Nephron progenitor cell (in vitro differentiated cells): ENCODE data around the gene WDR86.

Source experiments
- DNase-seq: peaks from one replicate; pipeline ENCODE4 v3.0.0; 2021
- H3K27ac Mint-ChIP-seq: 2 replicates; pipeline ENCODE4 v1.8.0; 2021; ENCODE audit warnings: mild to moderate bottlenecking, moderate library complexity, mixed read lengths
- H3K27me3 Mint-ChIP-seq: 2 replicates; pipeline ENCODE4 v1.8.0; 2021; ENCODE audit warnings: mild to moderate bottlenecking, low read depth, mixed read lengths; ENCODE audit not compliant: poor library complexity
- H3K36me3 Mint-ChIP-seq: 2 replicates; pipeline ENCODE4 v1.8.0; 2021; ENCODE audit warnings: low read depth, mixed read lengths
- H3K4me1 Mint-ChIP-seq: 2 replicates; pipeline ENCODE4 v1.8.0; 2021; ENCODE audit warnings: mixed read lengths
- H3K4me3 Mint-ChIP-seq: 2 replicates; pipeline ENCODE4 v1.8.0; 2021; ENCODE audit warnings: mild to moderate bottlenecking, moderate library complexity, mixed read lengths
- H3K9me3 Mint-ChIP-seq: 2 replicates; pipeline ENCODE4 v1.8.0; 2021; ENCODE audit warnings: mild to moderate bottlenecking, moderate library complexity, mixed read lengths
- TF ChIP-seq, protein P1 (sequence below): fragments of 200-600 bp; sonication (generic); IDR thresholded peaks from 2 replicates; pipeline ENCODE4 v1.5.0; 2021; ENCODE audit warnings: antibody characterized with exemption

The WDR86 gene

GRCh38 chr7:151437866-151438516, 28.2 kb upstream of the WDR86 start:
- TF ChIP-seq, protein P1, sequence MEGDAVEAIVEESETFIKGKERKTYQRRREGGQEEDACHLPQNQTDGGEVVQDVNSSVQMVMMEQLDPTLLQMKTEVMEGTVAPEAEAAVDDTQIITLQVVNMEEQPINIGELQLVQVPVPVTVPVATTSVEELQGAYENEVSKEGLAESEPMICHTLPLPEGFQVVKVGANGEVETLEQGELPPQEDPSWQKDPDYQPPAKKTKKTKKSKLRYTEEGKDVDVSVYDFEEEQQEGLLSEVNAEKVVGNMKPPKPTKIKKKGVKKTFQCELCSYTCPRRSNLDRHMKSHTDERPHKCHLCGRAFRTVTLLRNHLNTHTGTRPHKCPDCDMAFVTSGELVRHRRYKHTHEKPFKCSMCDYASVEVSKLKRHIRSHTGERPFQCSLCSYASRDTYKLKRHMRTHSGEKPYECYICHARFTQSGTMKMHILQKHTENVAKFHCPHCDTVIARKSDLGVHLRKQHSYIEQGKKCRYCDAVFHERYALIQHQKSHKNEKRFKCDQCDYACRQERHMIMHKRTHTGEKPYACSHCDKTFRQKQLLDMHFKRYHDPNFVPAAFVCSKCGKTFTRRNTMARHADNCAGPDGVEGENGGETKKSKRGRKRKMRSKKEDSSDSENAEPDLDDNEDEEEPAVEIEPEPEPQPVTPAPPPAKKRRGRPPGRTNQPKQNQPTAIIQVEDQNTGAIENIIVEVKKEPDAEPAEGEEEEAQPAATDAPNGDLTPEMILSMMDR = no peak
- DNase-seq = no peak
- H3K36me3 Mint-ChIP-seq = no peaks in the 10 kb centered on the region
- peaks cover 63% of the 10 kb centered on the region for H3K4me1 Mint-ChIP-seq
- peaks cover 4% of the 10 kb centered on the region for H3K9me3 Mint-ChIP-seq
- no peak overlapping the region for H3K27ac Mint-ChIP-seq
- H3K4me3 Mint-ChIP-seq = no peak overlapping the region
- H3K27me3 Mint-ChIP-seq = peaks cover 10% of the 10 kb centered on the region

DNA sequence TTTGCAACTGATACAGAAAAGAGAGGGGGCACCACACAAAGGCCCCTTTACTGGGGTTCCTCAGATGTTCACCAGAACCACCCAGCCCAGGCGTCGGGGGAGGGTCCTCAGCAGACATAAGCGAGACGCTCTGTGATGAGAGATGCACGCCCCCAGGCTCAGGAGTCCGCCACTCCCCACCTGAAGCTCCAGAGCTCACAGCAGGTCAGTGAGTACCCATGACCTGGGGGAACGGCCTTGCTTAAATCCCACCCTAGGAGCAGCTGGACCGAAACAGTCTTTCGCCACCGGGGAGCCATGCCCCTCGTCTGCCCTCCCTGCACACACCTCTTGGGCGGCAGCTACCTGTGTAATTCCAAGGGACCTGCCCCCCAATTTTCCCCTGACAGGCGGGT, 27.3 kb upstream of the WDR86 start:
- Mint-ChIP-seq H3K4me1 (peaks cover 55% of the 10 kb centered on the region), H3K27ac (no peak overlapping the region), H3K27me3 (peaks cover 10% of the 10 kb centered on the region), H3K4me3 (no peak overlapping the region), H3K36me3 (no peaks in the 10 kb centered on the region), H3K9me3 (no peaks in the 10 kb centered on the region)
- DNase-seq = no peak
- TF ChIP-seq, protein P1 = no peak

DNA sequence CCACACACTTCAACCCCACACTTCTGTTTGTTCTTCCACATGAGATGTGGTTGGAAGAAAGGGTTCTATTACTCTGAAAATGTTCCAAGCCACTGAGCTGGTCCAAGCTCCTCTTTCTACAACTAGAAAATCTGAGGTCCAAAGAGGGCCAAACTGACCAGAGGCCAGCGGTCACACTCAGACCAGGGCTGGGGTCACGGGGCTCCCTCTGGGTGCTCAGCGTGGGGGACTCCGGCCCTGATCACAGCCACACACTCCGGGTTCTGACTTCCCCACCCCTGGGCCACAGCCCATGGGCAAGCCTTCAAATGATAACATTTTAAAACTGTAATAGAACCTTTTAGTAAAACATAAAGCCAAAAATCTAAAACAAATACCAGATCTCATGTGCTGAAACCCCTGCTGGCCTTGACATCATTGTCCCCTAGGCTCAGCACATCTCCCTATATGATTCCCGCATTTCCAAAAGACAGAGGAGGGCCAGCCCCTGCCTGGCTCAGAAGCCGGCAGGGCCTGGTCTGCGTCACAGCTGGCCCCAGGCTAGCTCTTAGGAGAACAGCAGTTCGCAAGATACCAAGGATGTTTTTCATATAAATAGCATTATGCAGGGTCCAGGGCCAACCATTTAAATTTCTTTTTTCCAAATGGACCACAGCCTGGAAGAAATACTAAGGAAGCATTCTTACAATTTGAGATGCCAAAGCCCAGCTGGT, 26.8 kb upstream of the WDR86 start:
- Mint-ChIP-seq H3K4me1 (peaks cover 49% of the 10 kb centered on the region), H3K4me3 (no peak overlapping the region), H3K27ac (no peak overlapping the region)

GRCh38 chr7:151435971-151436370, 26.1 kb upstream of the WDR86 start:
- Mint-ChIP-seq H3K27ac (peak overlapping the region; percentile 96), H3K4me3 (no peak overlapping the region), H3K27me3 (peaks cover 10% of the 10 kb centered on the region), H3K9me3 (no peaks in the 10 kb centered on the region), H3K36me3 (no peaks in the 10 kb centered on the region), H3K4me1 (peaks cover 43% of the 10 kb centered on the region)
- TF ChIP-seq, protein P1 = no peak
- DNase-seq = no peak

More for the DNA sequence above, 26.8 kb upstream of the WDR86 start:
- Mint-ChIP-seq H3K27me3 (peaks cover 10% of the 10 kb centered on the region), H3K9me3 (no peaks in the 10 kb centered on the region), H3K36me3 (no peaks in the 10 kb centered on the region)
- TF ChIP-seq, protein P1 = no peak
- no peak for DNase-seq

GRCh38 chr7:151435103-151435916, 25.5 kb upstream of the WDR86 start:
- Mint-ChIP-seq H3K27me3 (peaks cover 10% of the 10 kb centered on the region), H3K4me3 (peak overlapping the region; percentile 23), H3K36me3 (no peaks in the 10 kb centered on the region), H3K4me1 (peaks cover 39% of the 10 kb centered on the region), H3K27ac (peak overlapping the region; percentile 85), H3K9me3 (no peaks in the 10 kb centered on the region)
- DNase-seq = no peak
- TF ChIP-seq, protein P1 = no peak
